ENCODE results near the gene DPP6. TPM values are rescaled to one million over a fixed set of nuclear protein-coding genes. Genes with fewer than 3 reads are reported as not detected.

Gene DPP6
- total and polyA plus RNA-seq, 8 donors: 0.29 to 1.2 (median 0.57) TPM

DNA sequence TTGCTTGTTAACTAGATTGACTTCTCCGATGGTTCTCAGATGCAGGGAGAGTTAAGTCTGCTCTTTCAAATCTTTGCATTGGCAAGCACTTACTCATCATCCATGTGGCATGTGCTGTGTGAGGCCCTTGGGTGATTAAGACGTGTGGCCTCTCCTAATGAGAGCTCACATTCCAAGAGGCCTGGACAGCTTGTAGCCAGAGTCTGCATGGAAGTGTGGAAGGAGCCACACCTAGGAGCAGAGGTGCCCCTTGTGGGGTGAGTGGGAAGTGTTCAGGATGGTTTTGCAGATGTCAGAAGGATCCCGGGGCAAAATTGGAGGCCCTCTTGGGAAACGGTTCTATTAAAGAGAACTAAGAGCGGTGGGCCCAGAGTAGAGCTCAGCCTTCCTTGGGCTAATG, 724.8 kb downstream of the DPP6 start:
- ATAC-seq: peak; percentile 43

DNA sequence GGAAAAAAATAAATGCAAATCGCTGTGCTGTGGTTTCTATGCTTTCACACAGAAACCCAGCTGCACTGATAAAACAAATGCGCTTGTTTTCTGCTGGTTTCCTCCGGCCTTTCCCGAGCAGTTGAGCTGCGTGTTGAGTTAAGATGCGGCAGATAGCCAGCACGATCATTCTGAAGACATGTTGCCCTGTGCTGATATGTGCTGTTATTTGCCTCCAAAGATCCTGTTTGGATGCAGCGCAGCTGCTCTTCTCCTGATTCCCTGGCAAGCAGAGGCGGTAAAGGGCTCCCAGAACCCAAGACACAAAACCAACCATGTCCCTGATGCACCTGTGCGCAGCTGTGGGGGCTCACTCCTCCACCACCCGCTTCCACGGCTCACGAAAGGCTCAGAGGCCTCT, 725.3 kb downstream of the DPP6 start:
- no peaks in the 10 kb centered on the region for H3K36me3 ChIP-seq
- intact Hi-C loops (cut with DNase I): no loop called here
- peaks cover 0 to under 1% of the 10 kb centered on the region in 2 donors for H3K9me3 ChIP-seq
- DNase-seq (no peak), ATAC-seq (no peak)
- no peak overlapping the region for H3K27ac ChIP-seq
- H3K27me3 ChIP-seq: no peaks in the 10 kb centered on the region
- H3K4me1 ChIP-seq: no peaks in the 10 kb centered on the region
- H3K4me3 ChIP-seq: no peak overlapping the region
- TF ChIP-seq, protein P1, sequence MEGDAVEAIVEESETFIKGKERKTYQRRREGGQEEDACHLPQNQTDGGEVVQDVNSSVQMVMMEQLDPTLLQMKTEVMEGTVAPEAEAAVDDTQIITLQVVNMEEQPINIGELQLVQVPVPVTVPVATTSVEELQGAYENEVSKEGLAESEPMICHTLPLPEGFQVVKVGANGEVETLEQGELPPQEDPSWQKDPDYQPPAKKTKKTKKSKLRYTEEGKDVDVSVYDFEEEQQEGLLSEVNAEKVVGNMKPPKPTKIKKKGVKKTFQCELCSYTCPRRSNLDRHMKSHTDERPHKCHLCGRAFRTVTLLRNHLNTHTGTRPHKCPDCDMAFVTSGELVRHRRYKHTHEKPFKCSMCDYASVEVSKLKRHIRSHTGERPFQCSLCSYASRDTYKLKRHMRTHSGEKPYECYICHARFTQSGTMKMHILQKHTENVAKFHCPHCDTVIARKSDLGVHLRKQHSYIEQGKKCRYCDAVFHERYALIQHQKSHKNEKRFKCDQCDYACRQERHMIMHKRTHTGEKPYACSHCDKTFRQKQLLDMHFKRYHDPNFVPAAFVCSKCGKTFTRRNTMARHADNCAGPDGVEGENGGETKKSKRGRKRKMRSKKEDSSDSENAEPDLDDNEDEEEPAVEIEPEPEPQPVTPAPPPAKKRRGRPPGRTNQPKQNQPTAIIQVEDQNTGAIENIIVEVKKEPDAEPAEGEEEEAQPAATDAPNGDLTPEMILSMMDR (IDR thresholded peaks at IDR 0.05): no peak

More for the DNA sequence above, 724.8 kb downstream of the DPP6 start:
- no peaks in the 10 kb centered on the region for H3K4me1 ChIP-seq
- no peak overlapping the region for H3K27ac ChIP-seq
- H3K27me3 ChIP-seq: no peaks in the 10 kb centered on the region
- H3K4me3 ChIP-seq: no peak overlapping the region
- no peak for DNase-seq
- H3K36me3 ChIP-seq: no peaks in the 10 kb centered on the region
- H3K9me3 ChIP-seq: no peaks in the 10 kb centered on the region
- TF ChIP-seq, protein P1 (IDR thresholded peaks at IDR 0.05): no peak
- intact Hi-C loops (cut with DNase I): no loop called here

DNA sequence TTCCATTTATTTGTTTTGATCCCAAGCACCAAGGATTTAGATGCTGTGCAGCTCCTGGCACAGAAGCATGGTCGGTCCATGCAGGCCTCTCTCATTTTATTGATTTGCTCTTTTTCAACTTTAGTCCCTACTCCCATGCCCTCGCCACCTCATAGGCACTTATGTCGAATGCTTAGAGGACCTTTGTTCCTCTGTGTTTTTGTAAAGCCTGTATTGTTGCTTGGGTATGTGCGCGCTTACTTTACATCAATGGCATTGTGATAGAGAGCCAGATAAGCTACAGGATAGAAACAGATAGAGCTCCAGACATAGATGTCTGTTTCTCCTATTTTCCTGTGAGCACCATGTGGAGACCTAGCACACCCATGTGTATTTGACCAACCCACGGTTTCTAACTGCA, 725.7 kb downstream of the DPP6 start:
- TF ChIP-seq, protein P1 (IDR thresholded peaks at IDR 0.05): no peak
- Histone ChIP-seq H3K4me3 (no peak overlapping the region), H3K27ac (no peak overlapping the region), H3K36me3 (no peaks in the 10 kb centered on the region), H3K4me1 (no peaks in the 10 kb centered on the region), H3K9me3 (peaks cover 0 to 3% of the 10 kb centered on the region in 2 donors), H3K27me3 (no peaks in the 10 kb centered on the region)
- no peak for DNase-seq
- ATAC-seq: no peak
- intact Hi-C loops (cut with DNase I): no loop called here

DNA sequence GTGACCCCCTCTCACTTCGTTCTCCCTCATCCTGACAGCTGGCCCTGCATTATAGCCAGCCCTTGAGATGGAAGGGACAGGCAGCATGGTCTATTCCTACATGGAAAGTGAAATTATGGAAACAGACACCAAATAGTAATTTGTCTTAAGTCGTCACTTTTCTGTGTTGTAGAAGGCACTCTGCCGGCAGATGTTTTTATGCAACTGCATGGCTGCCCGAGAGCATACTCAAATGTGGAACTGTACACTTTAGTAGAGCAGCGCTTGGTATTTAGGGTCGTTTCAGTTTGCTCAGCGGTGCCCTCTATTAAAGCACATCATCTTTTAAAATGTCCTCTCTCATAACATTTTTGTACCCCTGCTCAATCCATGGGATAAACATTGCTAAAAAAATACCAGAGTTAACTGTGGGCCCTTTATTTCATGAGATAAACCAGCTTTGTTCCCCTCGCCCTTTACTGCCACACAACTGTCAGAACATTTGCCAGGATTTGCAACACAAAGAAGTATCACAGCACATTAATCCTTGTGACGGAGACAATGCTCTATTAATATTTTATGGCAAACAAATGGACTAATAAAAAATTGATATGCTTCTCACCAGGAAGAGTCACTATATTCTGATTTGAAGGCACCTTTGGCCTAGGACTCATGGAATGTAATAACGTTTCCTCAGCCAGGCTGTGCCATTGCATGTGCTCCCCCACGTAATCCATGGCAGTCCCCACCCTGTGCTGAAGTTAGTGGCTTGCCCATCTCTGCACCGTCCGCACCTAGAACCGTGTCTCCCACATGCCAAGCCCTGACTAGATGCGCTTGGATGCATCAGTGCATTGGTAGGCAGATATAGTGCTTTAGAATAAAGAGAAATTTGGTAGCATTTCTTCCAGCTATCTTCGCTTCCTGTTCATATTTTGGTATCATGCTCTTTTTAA, 729.4 kb downstream of the DPP6 start:
- peaks cover 0 to 21% of the 10 kb centered on the region in 2 donors for H3K9me3 ChIP-seq
- H3K27ac ChIP-seq: no peak overlapping the region
- TF ChIP-seq, protein P1 (IDR thresholded peaks at IDR 0.05): no peak
- no peaks in the 10 kb centered on the region for H3K4me1 ChIP-seq
- no peak overlapping the region for H3K4me3 ChIP-seq
- H3K36me3 ChIP-seq: no peaks in the 10 kb centered on the region
- no peak for DNase-seq
- ATAC-seq: no peak
- intact Hi-C loops (cut with DNase I): no loop called here
- no peaks in the 10 kb centered on the region for H3K27me3 ChIP-seq

DNA sequence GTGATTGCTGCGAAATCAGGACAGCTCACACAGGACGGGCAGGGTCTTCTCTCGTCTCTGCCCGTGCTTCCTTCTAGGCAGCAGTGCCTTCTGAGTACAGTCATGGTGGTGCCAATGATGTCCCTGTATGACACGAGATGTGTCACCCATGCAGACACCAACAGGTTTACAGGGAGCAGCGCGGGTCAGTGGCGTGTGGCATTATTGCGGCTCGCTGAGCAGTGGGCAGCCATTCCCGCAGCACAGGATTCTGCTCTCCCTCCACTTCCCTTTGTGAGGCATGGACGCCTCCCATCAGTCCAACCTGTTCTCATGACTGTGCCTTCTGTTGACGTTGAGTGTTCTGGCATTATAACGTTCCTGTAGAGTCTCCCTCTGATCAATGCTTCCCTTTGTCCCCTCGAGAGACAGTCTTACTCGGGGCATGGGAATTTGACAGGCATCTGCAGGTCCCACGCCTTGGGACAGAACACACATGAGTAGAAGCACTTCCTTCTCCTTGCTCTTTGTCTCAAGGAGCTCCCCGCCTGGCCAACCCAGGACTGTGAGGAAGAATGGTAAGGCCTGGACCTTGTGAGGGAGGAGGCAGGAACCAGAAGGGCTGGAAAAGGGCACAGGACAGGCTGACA, 731.2 kb downstream of the DPP6 start:
- DNase-seq (no peak), ATAC-seq (no peak)
- no peaks in the 10 kb centered on the region for H3K4me1 ChIP-seq
- intact Hi-C loops (cut with DNase I): no loop called here
- TF ChIP-seq, protein P1 (IDR thresholded peaks at IDR 0.05): no peak
- no peaks in the 10 kb centered on the region for H3K27me3 ChIP-seq
- H3K9me3 ChIP-seq: peaks cover 0 to 21% of the 10 kb centered on the region in 2 donors
- no peak overlapping the region for H3K27ac ChIP-seq
- no peak overlapping the region for H3K4me3 ChIP-seq
- no peaks in the 10 kb centered on the region for H3K36me3 ChIP-seq

Data from left lung (tissue), 10 donors.